ENCODE measurements around the gene GORAB. TPM values are rescaled to one million over a fixed set of nuclear protein-coding genes. Genes with fewer than 3 reads are reported as not detected.

Gene GORAB, protein sequence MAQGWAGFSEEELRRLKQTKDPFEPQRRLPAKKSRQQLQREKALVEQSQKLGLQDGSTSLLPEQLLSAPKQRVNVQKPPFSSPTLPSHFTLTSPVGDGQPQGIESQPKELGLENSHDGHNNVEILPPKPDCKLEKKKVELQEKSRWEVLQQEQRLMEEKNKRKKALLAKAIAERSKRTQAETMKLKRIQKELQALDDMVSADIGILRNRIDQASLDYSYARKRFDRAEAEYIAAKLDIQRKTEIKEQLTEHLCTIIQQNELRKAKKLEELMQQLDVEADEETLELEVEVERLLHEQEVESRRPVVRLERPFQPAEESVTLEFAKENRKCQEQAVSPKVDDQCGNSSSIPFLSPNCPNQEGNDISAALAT
- 13.7 and 19.4 TPM in 2 replicates for total RNA-seq (ENCODE audit: low replicate concordance)
- long read RNA-seq, transcript GORAB-202 (5 exons, 2,189 nt), result major isoform, 32 of 51 reads
- long read RNA-seq, partial matches to known transcripts, result 1 of 51 reads
- long read RNA-seq, other reads (novel, unspliced or antisense), result 14 of 51 reads

DNA sequence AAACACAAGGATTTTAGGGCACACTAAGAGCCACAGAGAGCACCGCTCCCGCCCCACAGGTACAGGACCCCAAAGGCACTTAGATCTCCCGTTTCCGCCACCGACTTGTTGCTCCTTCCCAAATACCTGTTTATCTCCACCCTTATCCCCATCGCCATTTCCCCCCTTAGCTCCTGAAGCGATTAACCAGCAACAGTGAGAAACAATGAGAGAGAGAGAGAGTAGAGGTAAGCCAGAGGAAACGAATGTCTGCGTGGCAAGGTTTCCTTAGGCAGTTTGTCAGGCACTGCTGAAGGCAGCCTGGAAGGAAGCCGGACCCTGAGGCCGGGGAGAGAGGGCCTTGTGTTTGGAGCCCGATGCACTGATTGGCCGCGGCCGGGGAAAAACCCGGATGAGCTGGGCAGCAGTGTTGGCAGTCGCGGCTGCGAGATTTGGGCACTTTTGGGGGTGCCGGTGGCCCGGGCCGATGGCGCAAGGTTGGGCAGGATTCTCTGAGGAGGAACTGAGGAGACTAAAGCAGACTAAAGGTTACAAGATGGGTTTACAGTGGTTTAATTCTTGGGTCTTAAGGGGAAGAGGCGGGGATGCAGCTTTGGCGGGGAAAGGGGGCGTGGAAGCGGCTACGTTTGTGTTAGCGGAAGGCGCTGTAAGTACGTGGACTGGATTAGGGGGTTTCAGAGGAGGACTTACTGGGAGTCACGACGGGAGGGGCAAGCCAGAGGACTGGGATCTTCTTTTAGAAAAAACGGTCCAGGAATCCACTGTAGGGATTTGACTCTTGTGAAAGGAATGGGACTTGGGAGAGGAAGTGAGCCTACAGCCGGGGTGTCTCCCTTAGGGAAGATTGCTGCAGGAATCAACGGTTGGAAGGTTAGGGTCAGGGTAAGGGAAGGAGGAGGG is at the start of gene GORAB:
TSS of gene GORAB (plus strand) at position 409 of the 900 bp plus-strand sequence. CDS start at position 467, 58 bp downstream.
- peak; percentile 90 for DNase-seq (ENCODE audit: extremely low spot score, unreplicated experiment)
- H3K9me3 Mint-ChIP-seq, result no peaks in the 10 kb centered on the region

DNA sequence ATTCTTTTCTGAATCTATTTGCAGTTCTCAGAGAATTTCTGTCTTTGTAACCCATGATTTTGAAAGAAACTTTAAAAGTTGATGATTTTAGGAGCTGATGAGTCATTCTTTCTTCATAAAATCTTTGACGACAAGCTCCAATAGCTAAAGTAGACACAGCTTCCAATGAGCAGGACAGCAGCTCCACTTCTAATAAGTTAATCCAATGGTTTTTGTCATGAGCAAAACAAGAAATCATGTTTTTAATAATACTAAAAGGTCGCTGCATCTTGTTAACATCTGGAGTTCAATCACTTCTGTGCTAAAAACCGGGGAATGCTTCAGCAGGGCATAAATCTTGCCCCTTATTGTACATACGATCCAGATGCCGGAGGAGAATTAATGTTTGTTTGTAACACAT is 48.9 kb upstream of the GORAB start:
- Mint-ChIP-seq H3K9me3 (no peaks in the 10 kb centered on the region), H3K36me3 (no peaks in the 10 kb centered on the region), H3K27ac (no peak overlapping the region), H3K4me1 (ENCODE audit: unreplicated experiment) (peaks cover 8% of the 10 kb centered on the region), H3K4me3 (no peak overlapping the region), H3K27me3 (peaks cover 5% of the 10 kb centered on the region)
- TF ChIP-seq, protein P1, sequence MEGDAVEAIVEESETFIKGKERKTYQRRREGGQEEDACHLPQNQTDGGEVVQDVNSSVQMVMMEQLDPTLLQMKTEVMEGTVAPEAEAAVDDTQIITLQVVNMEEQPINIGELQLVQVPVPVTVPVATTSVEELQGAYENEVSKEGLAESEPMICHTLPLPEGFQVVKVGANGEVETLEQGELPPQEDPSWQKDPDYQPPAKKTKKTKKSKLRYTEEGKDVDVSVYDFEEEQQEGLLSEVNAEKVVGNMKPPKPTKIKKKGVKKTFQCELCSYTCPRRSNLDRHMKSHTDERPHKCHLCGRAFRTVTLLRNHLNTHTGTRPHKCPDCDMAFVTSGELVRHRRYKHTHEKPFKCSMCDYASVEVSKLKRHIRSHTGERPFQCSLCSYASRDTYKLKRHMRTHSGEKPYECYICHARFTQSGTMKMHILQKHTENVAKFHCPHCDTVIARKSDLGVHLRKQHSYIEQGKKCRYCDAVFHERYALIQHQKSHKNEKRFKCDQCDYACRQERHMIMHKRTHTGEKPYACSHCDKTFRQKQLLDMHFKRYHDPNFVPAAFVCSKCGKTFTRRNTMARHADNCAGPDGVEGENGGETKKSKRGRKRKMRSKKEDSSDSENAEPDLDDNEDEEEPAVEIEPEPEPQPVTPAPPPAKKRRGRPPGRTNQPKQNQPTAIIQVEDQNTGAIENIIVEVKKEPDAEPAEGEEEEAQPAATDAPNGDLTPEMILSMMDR (conservative IDR thresholded peaks at IDR 0.05), result no peak
- DNase-seq (ENCODE audit: extremely low spot score, unreplicated experiment), result no peak

More for the DNA sequence above, at the start of gene GORAB:
- TF ChIP-seq, protein P1 (conservative IDR thresholded peaks at IDR 0.05), result no peak
- H3K36me3 Mint-ChIP-seq, result peaks cover 13% of the 10 kb centered on the region
- no peak within 1 kb of the TSS for H3K27ac Mint-ChIP-seq
- no peaks in the 10 kb centered on the region for H3K27me3 Mint-ChIP-seq
- peaks cover 3% of the 10 kb centered on the region for H3K4me1 Mint-ChIP-seq (ENCODE audit: unreplicated experiment)
- H3K4me3 Mint-ChIP-seq, result no peak within 1 kb of the TSS

DNA sequence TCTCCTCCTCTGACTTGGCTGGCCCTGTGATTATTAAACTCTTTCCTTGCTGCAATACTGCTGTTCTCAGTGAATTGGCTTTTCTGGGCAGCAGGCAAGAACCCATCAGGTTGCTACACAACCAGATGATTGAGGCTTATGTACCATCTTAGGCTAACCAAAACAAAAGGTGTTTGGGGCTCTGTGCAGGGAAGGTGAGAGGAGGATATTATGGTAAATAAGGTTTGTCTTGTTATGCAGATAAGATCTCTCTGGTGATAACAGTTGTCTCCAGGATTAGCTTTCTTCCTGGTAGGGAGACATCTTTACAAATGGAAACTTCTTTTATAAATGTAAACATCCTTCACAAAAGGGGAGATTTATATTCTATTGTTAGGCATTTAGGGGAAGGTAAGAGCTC is 44.5 kb upstream of the GORAB start:
- Mint-ChIP-seq H3K9me3 (no peaks in the 10 kb centered on the region), H3K27me3 (peaks cover 5% of the 10 kb centered on the region), H3K4me3 (no peak overlapping the region), H3K27ac (no peak overlapping the region), H3K36me3 (no peaks in the 10 kb centered on the region), H3K4me1 (ENCODE audit: unreplicated experiment) (peaks cover 8% of the 10 kb centered on the region)
- no peak for DNase-seq (ENCODE audit: extremely low spot score, unreplicated experiment)
- TF ChIP-seq, protein P1 (conservative IDR thresholded peaks at IDR 0.05), result no peak

DNA sequence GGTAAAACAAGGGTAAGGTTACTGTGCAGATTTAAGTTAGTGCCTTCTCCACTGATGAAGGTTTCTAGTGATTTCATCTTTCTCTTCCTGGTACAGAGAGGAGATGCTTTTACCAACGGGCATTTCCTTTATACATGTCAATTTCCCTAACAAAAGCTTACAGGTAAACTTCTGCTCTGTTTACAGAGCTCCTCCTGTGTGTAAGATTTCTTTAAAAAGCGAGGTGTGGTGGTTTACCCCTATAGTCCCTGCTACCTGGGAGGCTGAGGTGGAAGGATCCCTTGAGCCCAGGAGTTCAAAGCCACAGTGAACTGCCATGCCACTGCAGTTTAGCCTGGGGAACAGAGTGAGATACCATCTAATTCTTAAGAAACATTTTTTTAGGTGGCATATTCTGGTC is 40.7 kb upstream of the GORAB start:
- TF ChIP-seq, protein P1 (conservative IDR thresholded peaks at IDR 0.05), result no peak
- H3K27ac Mint-ChIP-seq, result no peak overlapping the region
- H3K36me3 Mint-ChIP-seq, result no peaks in the 10 kb centered on the region
- H3K9me3 Mint-ChIP-seq, result no peaks in the 10 kb centered on the region
- DNase-seq (ENCODE audit: extremely low spot score, unreplicated experiment), result no peak
- H3K27me3 Mint-ChIP-seq, result no peaks in the 10 kb centered on the region
- H3K4me3 Mint-ChIP-seq, result no peak overlapping the region
- H3K4me1 Mint-ChIP-seq (ENCODE audit: unreplicated experiment), result peaks cover 11% of the 10 kb centered on the region

DNA sequence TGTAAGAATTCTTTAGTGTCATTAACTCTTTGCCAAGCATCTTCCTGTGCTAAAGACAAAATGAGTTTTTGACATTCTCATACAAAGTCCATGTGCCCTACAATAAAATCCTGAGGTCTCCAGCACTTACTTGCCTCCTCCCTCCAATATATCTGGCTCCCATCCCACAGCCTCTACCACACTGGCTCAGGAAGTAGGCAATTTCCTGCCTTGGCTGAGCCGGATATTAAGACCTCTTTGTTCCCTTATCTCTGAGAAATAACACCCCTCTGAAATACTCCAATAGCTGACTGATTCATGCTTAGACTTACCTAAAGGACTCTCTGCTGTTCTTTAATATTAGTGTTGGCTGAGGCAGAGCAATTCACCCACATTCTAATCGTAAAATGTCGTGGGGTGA is 37.6 kb upstream of the GORAB start:
- Mint-ChIP-seq H3K27me3 (no peaks in the 10 kb centered on the region), H3K4me1 (ENCODE audit: unreplicated experiment) (peaks cover 11% of the 10 kb centered on the region), H3K27ac (no peak overlapping the region)

More for the DNA sequence above, 37.6 kb upstream of the GORAB start:
- Mint-ChIP-seq H3K9me3 (no peaks in the 10 kb centered on the region), H3K4me3 (peak overlapping the region; percentile 28), H3K36me3 (no peaks in the 10 kb centered on the region)
- TF ChIP-seq, protein P1 (conservative IDR thresholded peaks at IDR 0.05), result no peak
- DNase-seq (ENCODE audit: extremely low spot score, unreplicated experiment), result no peak

Measured in type B pancreatic cell (in vitro differentiated cells).